H9 (cell line): ENCODE results near the gene SLCO4A1. TPM values are rescaled to one million over a fixed set of nuclear protein-coding genes. Genes with fewer than 3 reads are reported as not detected.

Experiments
- DNase-seq: peaks from one replicate; pipeline ENCODE4 v3.0.0-alpha.2; 2017
- H2AFZ ChIP-seq: one replicate; pipeline ENCODE4 v1.6.1; 2013; ENCODE audit warnings: mild to moderate bottlenecking, low read length, control low read depth, moderate library complexity
- H2AK5ac ChIP-seq: 2 replicates; pipeline ENCODE4 v1.6.1; 2013; ENCODE audit warnings: low read length, control low read depth, mixed read lengths; ENCODE audit not compliant: insufficient read length
- H2BK120ac ChIP-seq: one replicate; pipeline ENCODE4 v1.6.1; 2013; ENCODE audit warnings: low read depth, mild to moderate bottlenecking, low read length, control low read depth, inconsistent platforms; ENCODE audit not compliant: poor library complexity, severe bottlenecking
- H2BK12ac ChIP-seq: 2 replicates; pipeline ENCODE4 v1.6.1; 2013; ENCODE audit warnings: low read length, control low read depth, mixed read lengths, low read depth; ENCODE audit not compliant: insufficient read length
- H2BK15ac ChIP-seq: 2 replicates; pipeline ENCODE4 v1.6.1; 2013; ENCODE audit warnings: low read depth, low read length, control low read depth
- H2BK20ac ChIP-seq: one replicate; pipeline ENCODE4 v1.6.1; 2013; ENCODE audit warnings: low read depth, mild to moderate bottlenecking, low read length, control low read depth, inconsistent platforms; ENCODE audit not compliant: poor library complexity, severe bottlenecking
- H2BK5ac ChIP-seq: 2 replicates; pipeline ENCODE4 v1.6.1; 2013; ENCODE audit warnings: low read length, control low read depth, mixed read lengths; ENCODE audit not compliant: insufficient read length
- H3K14ac ChIP-seq: 2 replicates; pipeline ENCODE4 v1.6.1; 2013; ENCODE audit warnings: low read length, control low read depth; ENCODE audit not compliant: insufficient read depth
- H3K18ac ChIP-seq: 2 replicates; pipeline ENCODE4 v1.6.1; 2013; ENCODE audit warnings: low read depth, mild to moderate bottlenecking, mixed read lengths, low read length, control low read depth; ENCODE audit not compliant: insufficient read length
- H3K23ac ChIP-seq: 2 replicates; pipeline ENCODE4 v1.6.1; 2013; ENCODE audit warnings: low read length, control low read depth, mixed read lengths, low read depth; ENCODE audit not compliant: insufficient read length
- H3K23me2 ChIP-seq: 2 replicates; pipeline ENCODE4 v1.6.1; 2013; ENCODE audit warnings: low read depth, mild to moderate bottlenecking, mixed read lengths, low read length, control low read depth; ENCODE audit not compliant: insufficient read length, poor library complexity, severe bottlenecking
- H3K27ac ChIP-seq: 2 replicates; pipeline ENCODE4 v1.5.1; 2013; ENCODE audit warnings: low read length, control low read depth, mixed read lengths, low read depth; ENCODE audit not compliant: insufficient read length
- H3K27me3 ChIP-seq: 2 replicates; pipeline ENCODE4 v1.6.1; 2013; ENCODE audit warnings: low read length, control low read depth, inconsistent platforms; ENCODE audit not compliant: insufficient read depth
- H3K4ac ChIP-seq: 2 replicates; pipeline ENCODE4 v1.6.1; 2013; ENCODE audit warnings: low read depth, mild to moderate bottlenecking, control low read depth, inconsistent platforms, low read length, moderate library complexity
- H3K4me1 ChIP-seq: 2 replicates; pipeline ENCODE4 v1.6.1; 2013; ENCODE audit warnings: low read length, control low read depth, inconsistent platforms; ENCODE audit not compliant: insufficient read depth
- H3K4me2 ChIP-seq: 2 replicates; pipeline ENCODE4 v1.6.1; 2013; ENCODE audit warnings: low read length, control low read depth, mixed read lengths; ENCODE audit not compliant: insufficient read length, insufficient read depth
- H3K56ac ChIP-seq: 2 replicates; pipeline ENCODE4 v1.6.1; 2013; ENCODE audit warnings: low read depth, mild to moderate bottlenecking, mixed read lengths, low read length, control low read depth; ENCODE audit not compliant: insufficient read length
- H3K79me1 ChIP-seq: 2 replicates; pipeline ENCODE4 v1.6.1; 2013; ENCODE audit warnings: low read depth, mild to moderate bottlenecking, moderate library complexity, low read length, control low read depth, inconsistent platforms; ENCODE audit not compliant: insufficient read depth, poor library complexity, severe bottlenecking
- H3K79me2 ChIP-seq: 2 replicates; pipeline ENCODE4 v1.6.1; 2013; ENCODE audit warnings: low read length, control low read depth, inconsistent platforms; ENCODE audit not compliant: insufficient read depth
- H3K9ac ChIP-seq: 2 replicates; pipeline ENCODE4 v1.6.1; 2013; ENCODE audit warnings: low read length, control low read depth, mixed read lengths; ENCODE audit not compliant: insufficient read length; ENCODE audit errors: extremely low read depth
- H3K9me3 ChIP-seq: one replicate; pipeline ENCODE4 v1.6.1; 2013; ENCODE audit warnings: low read depth, low read length, inconsistent platforms; ENCODE audit not compliant: control insufficient read depth
- H3T11ph ChIP-seq: one replicate; pipeline ENCODE4 v1.6.1; 2013; ENCODE audit warnings: mild to moderate bottlenecking, low read length, control low read depth, inconsistent platforms
- H4K20me1 ChIP-seq: one replicate; pipeline ENCODE4 v1.6.1; 2013; ENCODE audit not compliant: control insufficient read depth, insufficient read length, insufficient read depth
- H4K5ac ChIP-seq: 2 replicates; pipeline ENCODE4 v1.6.1; 2013; ENCODE audit warnings: low read depth, mild to moderate bottlenecking, mixed read lengths, low read length, control low read depth; ENCODE audit not compliant: insufficient read length
- H4K8ac ChIP-seq: replicated peaks from 2 replicates; pipeline ENCODE4 v1.6.1; 2013; ENCODE audit warnings: low read length, control low read depth, mixed read lengths, low read depth; ENCODE audit not compliant: insufficient read length
- H4K91ac ChIP-seq: 2 replicates; pipeline ENCODE4 v1.6.1; 2013; ENCODE audit warnings: low read depth, mild to moderate bottlenecking, moderate library complexity, mixed read lengths, low read length, control low read depth; ENCODE audit not compliant: insufficient read length
- H3K27ac Mint-ChIP-seq, 3 experiments: 2 replicates in 2 of 3; 3 replicates in 1 of 3; pipeline ENCODE4 v1.8.0; 2020 to 2021; ENCODE audit warnings: mixed read lengths in 3 of 3, mild to moderate bottlenecking in 1 of 3, moderate library complexity in 1 of 3
- H3K27me3 Mint-ChIP-seq: 2 replicates; pipeline ENCODE4 v1.8.0; 2021; ENCODE audit warnings: low read depth, mild to moderate bottlenecking, moderate library complexity, mixed read lengths
- H3K36me3 Mint-ChIP-seq, 3 experiments: 2 replicates in 2 of 3; 3 replicates in 1 of 3; pipeline ENCODE4 v1.8.0; 2020 to 2021; ENCODE audit warnings: low read depth in 3 of 3, mixed read lengths in 3 of 3; ENCODE audit not compliant: insufficient read depth in 1 of 3
- H3K4me1 Mint-ChIP-seq, 2 experiments: 2 replicates each; pipeline ENCODE4 v1.8.0; 2020; ENCODE audit warnings: mixed read lengths in 2 of 2
- H3K4me3 Mint-ChIP-seq, 2 experiments: 2 replicates in 1 of 2; 3 replicates in 1 of 2; pipeline ENCODE4 v1.8.0; 2020 to 2021; ENCODE audit warnings: mild to moderate bottlenecking in 2 of 2, mixed read lengths in 2 of 2, moderate library complexity in 1 of 2
- H3K9me3 Mint-ChIP-seq, 2 experiments: 2 replicates in 1 of 2; 3 replicates in 1 of 2; pipeline ENCODE4 v1.8.0; 2020; ENCODE audit warnings: mild to moderate bottlenecking in 2 of 2, mixed read lengths in 2 of 2, moderate library complexity in 1 of 2
- WGBS: extraction: QIAGEN DNeasy Blood & Tissue Kit; methylation state at CpG from one replicate; pipeline ENCODE4 v1.1.7; 2013; ENCODE audit warnings: missing lambda C conversion rate, low lambda C conversion rate, mixed read lengths; ENCODE audit not compliant: insufficient read length; ENCODE audit errors: extremely low coverage; 5-methylcytosine and 5-hydroxymethylcytosine counted together
- total RNA-seq: library from RNA; stranded (reverse); gene quantifications from 2 replicates; pipeline ENCODE4 v1.2.1, GENCODE V29; 2021
- TF ChIP-seq, protein P1 (sequence below): fragments of 200-600 bp; sonication (generic); conservative IDR thresholded peaks from 3 replicates; pipeline ENCODE4 v1.8.0; 2021; ENCODE audit warnings: antibody characterized with exemption, mild to moderate bottlenecking

The SLCO4A1 gene
- total RNA-seq, 1 experiment from 2014 or later = 9.4 TPM

DNA sequence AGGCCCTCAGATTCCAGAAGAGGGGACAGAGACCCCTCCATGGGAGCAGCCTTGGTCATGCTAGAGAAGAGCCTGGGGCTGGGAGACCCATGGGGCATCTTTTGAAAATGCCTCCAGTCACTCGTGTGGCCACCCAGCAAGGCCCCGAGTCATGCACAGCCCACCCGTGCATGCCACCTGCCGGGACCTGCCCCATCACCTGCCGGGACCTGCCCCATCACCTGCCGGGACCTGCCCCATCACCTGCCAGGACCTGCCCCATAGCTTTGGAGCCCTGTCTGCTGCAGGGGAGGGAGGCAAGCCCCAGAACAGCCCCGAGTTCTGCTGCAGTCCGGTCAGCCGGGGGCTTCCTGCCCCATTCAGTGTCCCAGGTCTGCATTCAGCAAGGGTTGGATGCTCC lies 37.5 kb upstream of the SLCO4A1 start:
- H3T11ph ChIP-seq = no peak overlapping the region
- no peak overlapping the region for H3K56ac ChIP-seq
- no peak overlapping the region for H3K23ac ChIP-seq
- no peaks in the 10 kb centered on the region for H3K9me3 Mint-ChIP-seq
- no peaks in the 10 kb centered on the region for H4K20me1 ChIP-seq
- no CpG with 5 or more reads among the region's 9 CpGs for WGBS
- H3K9ac ChIP-seq = no peak overlapping the region
- no peak overlapping the region for H2BK12ac ChIP-seq
- H3K27me3 Mint-ChIP-seq = peaks cover 10% of the 10 kb centered on the region
- H3K4ac ChIP-seq = no peak overlapping the region
- H3K4me1 ChIP-seq = no peaks in the 10 kb centered on the region; the same call in 1 of the 2 replicates
- H3K9me3 ChIP-seq = no peaks in the 10 kb centered on the region
- no peak for DNase-seq
- no peak overlapping the region for H3K4me3 Mint-ChIP-seq
- H3K79me1 ChIP-seq = no peaks in the 10 kb centered on the region
- no peaks in the 10 kb centered on the region for H3K23me2 ChIP-seq
- TF ChIP-seq, protein P1, sequence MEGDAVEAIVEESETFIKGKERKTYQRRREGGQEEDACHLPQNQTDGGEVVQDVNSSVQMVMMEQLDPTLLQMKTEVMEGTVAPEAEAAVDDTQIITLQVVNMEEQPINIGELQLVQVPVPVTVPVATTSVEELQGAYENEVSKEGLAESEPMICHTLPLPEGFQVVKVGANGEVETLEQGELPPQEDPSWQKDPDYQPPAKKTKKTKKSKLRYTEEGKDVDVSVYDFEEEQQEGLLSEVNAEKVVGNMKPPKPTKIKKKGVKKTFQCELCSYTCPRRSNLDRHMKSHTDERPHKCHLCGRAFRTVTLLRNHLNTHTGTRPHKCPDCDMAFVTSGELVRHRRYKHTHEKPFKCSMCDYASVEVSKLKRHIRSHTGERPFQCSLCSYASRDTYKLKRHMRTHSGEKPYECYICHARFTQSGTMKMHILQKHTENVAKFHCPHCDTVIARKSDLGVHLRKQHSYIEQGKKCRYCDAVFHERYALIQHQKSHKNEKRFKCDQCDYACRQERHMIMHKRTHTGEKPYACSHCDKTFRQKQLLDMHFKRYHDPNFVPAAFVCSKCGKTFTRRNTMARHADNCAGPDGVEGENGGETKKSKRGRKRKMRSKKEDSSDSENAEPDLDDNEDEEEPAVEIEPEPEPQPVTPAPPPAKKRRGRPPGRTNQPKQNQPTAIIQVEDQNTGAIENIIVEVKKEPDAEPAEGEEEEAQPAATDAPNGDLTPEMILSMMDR = no peak
- no peak overlapping the region for H4K8ac ChIP-seq
- no peaks in the 10 kb centered on the region for H3K36me3 Mint-ChIP-seq
- no peak overlapping the region for H2AFZ ChIP-seq
- no peak overlapping the region for H3K27ac ChIP-seq
- H3K18ac ChIP-seq = no peak overlapping the region
- H3K27me3 ChIP-seq = no peaks in the 10 kb centered on the region
- H2AK5ac ChIP-seq = no peak overlapping the region
- no peaks in the 10 kb centered on the region for H3K79me2 ChIP-seq
- H4K91ac ChIP-seq = no peak overlapping the region
- no peak overlapping the region for H3K14ac ChIP-seq
- H2BK15ac ChIP-seq = no peak overlapping the region
- no peak overlapping the region for H2BK5ac ChIP-seq
- no peak overlapping the region for H3K27ac Mint-ChIP-seq
- H3K4me2 ChIP-seq = no peak overlapping the region
- H3K4me1 Mint-ChIP-seq = peaks cover 18 to 36% of the 10 kb centered on the region in 2 experiments
- no peak overlapping the region for H2BK20ac ChIP-seq
- H4K5ac ChIP-seq = no peak overlapping the region
- no peak overlapping the region for H2BK120ac ChIP-seq
